GM18511 (cell line): ENCODE results near the gene SNRPB.

Experiments used
- ATAC-seq: cut with Tn5 transposase; IDR thresholded peaks from one replicate; pipeline ENCODE4 v1.9.1; 2021; ENCODE audit warnings: mild to moderate bottlenecking, moderate library complexity; ENCODE audit not compliant: unreplicated experiment

SNRPB gene

DNA sequence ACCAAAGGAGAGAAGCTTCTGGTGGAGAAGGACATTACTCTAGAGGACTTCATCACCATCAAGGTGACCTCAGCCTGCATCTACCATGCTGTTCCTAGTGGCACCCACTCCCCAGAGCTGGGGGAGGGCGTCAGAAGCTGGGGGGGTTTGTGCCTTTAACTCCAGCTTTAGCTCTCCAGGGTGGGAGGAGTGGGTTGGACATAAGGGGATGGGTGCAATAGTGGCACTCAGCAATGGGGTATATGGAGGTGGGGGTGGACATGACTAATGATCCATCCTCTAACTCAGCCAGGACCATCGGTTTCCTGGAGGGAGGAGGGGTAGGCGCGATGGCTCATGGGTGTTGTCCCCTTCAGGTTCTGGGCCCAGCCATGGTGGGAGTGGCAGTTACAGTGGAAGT is 40.1 kb downstream of the SNRPB start:
- ATAC-seq = no peak

DNA sequence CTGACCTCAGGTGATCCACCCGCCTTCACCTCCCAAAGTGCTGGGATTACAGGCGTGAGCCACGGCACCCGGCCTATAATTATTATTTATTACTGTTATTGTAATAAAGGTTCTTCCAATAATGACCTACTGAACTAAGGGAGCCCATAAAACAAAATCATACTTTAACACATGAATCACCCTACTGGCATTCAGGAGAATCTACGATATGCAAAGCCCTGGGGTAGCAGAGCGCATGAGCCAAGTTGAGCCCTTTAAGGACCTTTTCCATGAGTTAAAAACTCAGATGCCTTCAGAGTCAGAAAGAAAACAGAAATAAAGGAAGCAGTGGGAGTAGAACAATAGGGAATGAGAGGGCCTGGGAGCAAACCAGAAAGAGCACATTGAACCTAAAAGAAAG is 41.5 kb downstream of the SNRPB start:
- ATAC-seq = no peak

DNA sequence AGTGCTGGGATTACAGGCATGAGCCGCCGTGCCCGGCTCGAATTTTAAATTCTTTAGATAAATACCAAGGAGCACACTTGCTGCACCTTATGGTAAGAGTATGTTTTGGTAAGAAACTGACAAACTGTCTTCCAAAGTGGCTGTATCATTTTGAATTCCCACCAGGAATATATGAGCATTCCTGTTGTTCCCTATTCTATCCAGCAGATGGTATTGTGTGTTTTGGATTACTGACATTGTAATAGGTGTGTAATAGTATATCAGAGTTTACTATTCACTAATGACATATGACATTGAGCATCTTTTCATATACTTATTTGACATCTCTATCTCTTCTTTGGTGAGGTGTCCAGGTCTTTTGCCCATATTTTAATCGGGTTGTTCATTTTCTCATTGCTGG is 49.3 kb downstream of the SNRPB start:
- ATAC-seq = no peak

DNA sequence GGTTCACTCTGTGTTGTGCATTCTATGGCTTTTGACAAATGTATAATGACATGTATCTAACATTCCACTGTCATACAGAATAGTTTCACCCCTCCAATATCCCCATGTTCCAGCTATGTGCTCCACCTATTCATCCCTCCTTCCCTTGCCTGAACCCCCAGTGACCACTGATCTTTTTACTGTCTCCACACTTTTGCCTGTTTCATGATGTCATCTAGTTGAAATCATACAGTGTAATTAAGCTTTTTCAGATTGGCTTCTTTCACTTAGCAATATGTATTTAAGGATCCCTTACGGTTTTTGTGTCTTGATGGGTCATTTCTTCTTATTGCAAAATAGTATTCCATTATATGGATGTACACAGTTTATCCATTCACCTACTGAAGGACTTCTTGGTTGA is 50.1 kb downstream of the SNRPB start:
- no peak for ATAC-seq

DNA sequence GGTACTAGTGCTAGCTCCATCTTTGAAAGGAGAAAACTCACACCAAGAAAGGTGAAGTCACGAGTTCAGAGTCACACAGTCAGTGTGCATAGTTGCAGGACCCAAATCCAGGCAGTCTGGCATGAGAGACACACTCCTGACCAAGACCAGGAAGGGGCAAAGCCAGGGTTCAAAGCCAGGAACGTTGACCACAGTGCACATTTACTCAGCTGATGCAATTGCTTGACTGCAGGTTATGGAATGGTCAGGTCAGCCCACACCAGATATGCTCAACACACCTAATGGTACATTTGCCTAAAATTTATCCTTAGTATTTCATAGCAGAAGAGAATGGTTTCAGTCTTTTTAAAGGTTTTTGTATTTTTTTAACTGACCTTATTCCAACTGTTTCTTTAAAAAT is 52.2 kb downstream of the SNRPB start:
- no peak for ATAC-seq

DNA sequence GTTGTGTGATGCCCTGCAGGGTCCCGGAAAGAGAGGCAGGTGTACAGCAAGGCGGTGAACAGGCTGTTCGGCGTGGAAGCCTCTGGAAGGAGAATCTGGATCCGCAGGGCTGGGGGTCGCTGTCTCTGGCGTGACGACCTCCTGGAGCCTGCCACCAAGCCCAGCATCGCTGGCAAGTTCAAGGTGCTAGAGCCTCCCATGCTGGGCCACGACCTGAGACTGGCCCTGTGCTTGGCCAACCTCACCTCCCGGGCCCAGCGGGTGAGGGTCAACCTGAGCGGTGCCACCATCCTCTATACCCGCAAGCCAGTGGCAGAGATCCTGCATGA is 53.4 kb downstream of the SNRPB start:
- no peak for ATAC-seq

DNA sequence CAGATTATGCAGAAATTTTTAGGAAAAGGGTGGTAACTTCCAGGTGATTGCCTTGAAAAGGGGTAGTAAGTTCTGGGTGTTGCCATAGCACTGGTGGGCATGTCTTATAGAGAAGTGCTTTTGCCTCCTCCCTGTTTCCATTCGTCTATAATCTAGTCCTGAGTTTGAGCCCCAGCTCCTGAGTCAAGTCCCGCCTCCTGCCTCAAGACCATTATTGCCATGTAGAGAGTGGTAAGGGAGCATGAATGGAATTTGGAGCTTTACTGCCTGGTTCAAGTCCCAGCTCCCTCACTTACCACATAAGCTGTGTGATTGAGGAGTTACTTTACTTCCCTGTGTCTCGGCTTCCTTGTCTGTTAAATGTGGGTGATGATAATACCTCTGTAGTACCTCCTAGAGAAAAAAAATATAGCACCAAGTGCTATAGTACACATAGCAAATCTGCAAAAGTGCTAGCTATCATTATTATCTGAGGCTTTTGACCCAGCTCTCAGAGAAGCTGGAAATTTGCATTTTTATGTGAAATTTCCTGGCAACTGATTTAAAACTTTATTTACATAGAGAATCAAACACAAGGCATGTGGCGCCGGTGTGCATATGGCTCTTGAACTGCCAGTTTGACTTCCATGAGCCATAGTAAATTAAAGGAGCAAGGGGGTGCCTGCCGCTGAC is 53.9 kb downstream of the SNRPB start:
- no peak for ATAC-seq
